Activated CD4-positive, CD25-positive, alpha-beta regulatory T cell treated with anti-CD3 and anti-CD28 coated beads, Interleukin-2, amount 50 U/mL, for 24 hours (primary cell): ENCODE results near the gene DPM2.

Source experiments
- ATAC-seq, 2 donors: fragments of 150-1000 bp; cut with Tn5 transposase; one replicate each; pipeline ENCODE4 v1.10.0; 2021; ENCODE audit warnings: mild to moderate bottlenecking in 1 of 2, moderate library complexity in 1 of 2

Gene DPM2

DNA sequence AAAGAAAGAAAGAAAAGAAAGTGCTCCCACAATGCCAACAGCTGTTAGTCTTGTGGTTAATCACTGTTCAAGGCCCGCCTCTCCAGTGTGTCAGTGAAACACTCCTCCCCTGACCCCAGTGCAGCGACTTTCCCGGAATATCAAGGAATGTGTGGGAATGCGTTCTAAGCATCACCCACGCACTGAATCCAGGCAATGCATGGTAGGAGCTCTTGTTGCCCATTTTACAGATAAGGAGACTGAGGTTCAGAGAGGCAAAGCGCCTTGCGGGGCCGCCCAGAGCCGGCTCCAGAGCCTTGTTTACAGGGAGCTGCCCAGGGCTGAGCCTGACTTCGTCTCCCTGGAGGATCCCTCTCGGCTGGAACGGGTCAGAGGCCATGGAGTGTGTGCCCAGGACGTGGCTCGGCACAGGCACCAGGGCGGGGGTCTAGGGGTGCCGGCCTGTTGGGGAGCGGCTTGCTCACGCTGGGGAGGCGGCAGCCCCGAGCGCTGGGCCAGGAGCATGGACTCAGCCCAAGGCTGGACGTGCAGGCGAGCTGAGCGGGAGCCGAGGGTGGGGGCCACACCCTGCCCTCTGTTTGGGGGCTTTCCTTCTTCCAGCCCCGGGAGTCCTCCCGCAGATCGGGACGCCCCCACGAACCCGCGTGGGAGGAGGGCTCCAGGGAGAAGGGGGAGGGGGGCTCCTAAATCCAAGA is 39.1 kb downstream of the DPM2 start:
- peak; percentile 11 for ATAC-seq

DNA sequence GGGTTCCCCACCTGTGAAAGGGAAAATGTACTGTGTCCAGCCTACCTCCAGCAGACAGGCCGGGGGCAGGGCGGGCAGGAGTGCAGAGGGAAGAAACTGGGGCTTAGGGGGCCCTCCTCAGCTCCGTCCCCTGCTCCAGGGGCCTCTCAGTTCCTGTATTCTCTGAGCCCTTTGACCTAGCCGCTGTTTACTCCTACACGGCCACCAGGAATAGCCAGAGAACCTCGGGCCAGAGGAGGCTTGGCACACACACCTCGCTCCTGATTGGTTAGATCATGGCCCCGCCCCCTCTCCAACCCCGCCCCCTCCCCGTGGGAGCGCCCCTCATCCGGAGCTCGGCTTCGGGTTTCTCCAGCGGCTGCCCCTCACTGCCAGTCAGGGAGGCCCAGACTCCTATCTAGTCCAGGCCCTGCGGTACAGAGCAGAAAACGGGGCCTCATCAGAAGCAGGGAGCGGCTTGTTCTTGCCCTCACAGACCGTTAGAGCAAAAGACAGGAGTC is 40.4 kb downstream of the DPM2 start:
- ATAC-seq = no peak

DNA sequence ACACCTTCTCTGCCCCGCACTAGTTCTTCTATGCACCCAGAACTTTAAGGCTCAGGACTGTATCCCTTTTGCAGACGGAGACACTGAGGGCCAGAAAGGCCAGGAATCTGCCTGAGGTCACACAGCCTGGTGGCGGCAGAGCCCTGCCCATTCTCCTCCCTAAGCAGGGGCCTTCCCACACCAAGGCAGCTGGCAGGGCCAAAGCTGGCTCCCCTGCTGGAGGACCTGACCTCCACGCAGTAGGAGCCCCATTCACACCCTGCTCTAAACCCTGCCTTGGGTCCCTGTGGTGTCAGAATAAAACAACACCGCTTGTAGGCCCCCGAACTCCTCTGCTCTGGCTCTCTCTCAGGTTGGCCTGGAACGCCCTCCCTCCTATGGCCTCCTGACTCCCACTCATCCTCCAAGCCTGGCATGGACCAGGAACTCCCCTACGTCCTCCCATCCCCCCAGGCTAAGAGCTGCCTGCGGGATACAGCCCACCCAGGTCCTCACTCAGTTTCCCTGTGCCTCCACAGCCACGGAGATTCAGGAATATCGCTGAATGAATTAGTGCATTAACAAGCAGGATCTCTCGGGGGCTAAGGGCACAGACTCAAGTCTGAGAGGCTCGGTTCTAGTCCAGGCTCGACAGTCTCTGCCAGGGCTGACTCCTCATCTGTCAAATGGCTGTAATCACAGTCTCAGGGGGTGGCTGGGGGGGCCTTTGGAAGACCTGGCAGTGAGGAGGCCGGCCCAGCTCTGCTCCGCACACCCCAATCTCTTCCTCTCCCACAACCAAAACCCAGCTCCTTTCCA is 41.1 kb downstream of the DPM2 start:
- no peak for ATAC-seq

DNA sequence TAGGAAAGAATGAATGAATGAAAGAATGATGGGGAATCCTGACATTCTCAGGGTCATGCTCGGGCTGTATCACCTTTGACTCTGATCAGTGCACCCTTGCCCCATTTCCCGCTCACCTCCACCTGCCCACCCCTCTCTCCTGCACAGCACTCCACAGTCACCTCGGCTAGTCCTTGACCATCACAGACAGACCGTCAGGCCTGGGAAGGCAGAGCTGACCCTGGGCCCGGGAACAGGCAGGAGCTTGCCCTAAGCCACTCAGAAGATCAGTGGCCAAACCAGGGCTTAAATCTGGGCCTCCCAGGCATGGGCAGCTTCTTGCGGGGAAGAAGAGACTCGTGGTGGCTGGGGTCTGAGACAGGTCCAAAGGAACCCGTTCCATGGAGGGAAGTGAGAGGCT is 41.8 kb downstream of the DPM2 start:
- ATAC-seq = no peak

DNA sequence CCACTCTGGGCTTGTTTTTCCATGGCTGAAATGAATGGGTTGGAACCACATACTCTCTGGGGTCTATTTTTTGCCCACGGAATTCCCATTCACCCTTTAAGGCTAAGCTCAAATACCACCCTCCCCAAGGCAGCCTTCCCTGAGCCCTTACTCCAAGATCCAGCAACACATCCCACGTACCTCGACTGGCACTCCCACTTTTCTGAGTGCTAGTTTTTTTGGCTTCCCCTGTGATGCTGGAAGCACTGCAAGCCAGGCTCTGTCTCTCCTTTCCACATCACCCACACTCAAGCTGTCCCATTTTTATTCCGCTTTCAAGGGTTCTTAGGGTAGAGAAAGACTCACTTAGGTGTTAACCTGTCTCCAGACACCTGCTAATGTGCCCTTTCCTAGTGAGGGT is 44.3 kb downstream of the DPM2 start:
- no peak for ATAC-seq

DNA sequence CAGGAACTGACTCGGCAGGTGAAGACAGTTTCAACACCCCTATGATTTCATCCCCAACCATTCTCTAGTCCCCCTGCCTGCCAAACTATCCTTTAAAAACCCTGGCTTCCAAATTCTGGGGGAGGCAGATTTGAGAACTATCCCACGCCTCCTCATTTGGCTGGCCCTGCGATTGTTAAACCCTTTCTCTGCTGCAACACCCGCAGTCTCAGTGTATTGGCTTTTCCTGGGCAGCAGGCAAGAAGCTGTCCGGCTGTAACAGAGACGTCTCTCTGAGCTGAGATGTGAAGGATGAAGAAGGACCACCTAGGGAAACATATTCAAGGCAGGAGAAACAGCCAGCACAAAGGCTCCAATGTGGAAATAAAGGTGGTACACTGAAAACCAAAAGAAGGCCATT is 44.8 kb downstream of the DPM2 start:
- no peak for ATAC-seq

DNA sequence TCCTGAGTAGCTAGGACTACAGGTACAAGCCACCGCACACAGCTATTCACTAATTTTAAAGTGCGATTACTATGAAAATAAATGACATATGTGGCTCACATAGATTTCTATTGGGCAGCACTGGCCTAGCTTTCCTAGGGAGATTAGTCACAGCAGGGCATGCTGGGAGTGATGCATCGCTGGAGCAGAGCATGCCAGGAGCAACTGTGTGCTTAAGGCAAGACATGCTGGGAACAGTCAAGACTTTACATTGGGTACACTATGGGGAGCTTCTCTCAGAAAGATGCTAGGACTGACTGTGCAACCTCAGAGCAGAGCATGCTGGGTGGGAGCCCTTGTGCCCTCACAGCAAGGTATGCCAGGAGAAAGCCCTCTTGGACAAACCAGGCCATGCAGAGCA is 47.6 kb downstream of the DPM2 start:
- no peak for ATAC-seq

DNA sequence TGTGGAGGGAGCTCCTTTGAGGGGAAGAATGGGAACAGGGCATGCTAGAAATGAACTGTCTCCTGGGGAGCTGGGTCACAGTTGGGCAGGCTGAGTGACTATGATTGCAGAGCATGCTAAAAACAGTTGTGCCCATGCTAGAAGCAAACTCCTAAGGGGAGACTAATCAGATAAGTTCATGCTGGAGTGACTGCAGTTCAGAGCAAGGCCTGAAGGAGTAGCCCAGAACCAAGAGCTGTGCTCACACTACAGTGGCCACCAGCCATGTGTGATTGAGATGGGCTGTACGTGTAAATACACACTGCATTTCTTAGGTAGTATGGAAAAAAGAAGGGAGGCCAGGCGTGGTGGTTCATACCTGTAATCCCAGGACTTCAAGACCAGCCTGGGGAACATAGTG is 49.9 kb downstream of the DPM2 start:
- no peak for ATAC-seq

DNA sequence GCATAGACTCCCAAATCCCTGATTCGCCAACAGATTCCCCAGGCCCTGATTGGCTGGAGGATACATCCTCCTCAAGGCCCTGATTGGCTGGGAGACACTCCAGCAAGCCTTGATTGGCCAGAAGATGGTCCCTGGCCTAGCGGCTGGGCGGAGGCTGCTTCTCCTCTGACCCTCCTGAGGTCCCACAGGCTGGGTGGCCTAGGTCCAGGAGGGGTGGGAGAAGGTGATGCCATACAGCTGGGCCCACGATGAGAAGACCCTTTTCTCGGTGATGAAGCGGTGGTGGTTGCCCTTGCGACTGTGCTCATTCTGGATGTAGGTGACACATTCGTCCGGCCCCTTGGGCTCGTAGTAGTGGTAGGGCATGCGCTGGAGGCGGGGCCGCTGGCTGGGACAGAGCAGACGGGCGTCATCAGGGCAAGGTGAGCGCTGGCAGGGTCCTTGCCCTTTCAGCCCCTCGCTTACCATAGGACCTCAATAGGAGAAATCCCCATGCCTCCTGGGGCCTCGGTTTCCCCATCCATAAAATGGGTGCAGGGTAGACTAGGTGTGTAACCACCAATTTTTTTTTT is 51.2 kb downstream of the DPM2 start:
- ATAC-seq = no peak

DNA sequence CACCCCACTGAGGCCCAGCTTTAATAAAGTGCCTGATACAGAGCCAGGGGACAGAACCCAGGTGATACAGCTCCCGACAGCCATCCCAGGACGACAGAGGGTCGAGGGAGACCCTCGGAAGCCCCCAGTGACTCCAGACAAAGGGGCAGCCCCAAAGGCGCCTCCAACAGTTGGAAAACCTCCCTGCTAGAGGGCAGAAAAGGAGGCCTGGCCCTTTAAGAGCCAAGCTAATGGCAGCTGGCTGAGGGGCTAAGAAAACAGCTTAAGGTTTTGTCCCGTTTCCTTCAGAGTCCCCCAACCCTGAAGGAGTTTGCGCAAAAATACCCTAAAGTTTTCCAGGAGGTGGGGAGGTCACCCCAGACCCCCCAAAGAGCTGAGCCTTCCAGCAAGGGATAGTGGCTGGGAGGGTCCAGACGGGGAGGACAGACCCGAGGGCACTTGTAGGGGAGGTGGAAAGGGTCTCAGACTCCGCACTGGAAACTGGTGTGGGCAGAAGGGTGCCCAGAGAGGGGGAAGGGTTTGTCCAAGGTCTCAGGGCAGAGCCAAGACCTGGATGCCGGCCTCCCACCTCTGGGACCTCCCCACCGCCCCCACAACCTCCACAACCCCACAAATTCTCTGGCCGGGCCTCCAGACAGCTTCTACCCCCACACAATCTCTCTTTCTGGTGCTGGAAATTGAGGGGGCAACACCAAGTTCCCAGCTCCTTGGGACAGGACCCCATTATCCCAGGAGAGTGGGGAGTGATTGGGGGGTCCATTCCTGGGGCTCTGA is 52.0 kb downstream of the DPM2 start:
- ATAC-seq = no peak
